Measurements from ENCODE around the gene MEAF6.
A peak's percentile ranks its signal among the peaks of the same experiment; 100 is the strongest.

Gene MEAF6

GRCh38 chr1:37485902-37486679, 28.5 kb downstream of the MEAF6 start:
- peaks cover 8% of the 10 kb centered on the region for H3K4me1 ChIP-seq (ENCODE audit: control insufficient read depth, insufficient read depth, low read length, poor library complexity, severe bottlenecking)
- H3K27me3 ChIP-seq (replicated peaks; ENCODE audit: control insufficient read depth, insufficient read depth, low read length, poor library complexity, severe bottlenecking): no peaks in the 10 kb centered on the region
- H3K27ac ChIP-seq (ENCODE audit: insufficient read depth, low read length, poor library complexity, severe bottlenecking): peak overlapping the region; percentile 36
- no peak for DNase-seq
- H3K9me3 ChIP-seq (ENCODE audit: control insufficient read depth, low read length): no peaks in the 10 kb centered on the region
- peaks cover 67% of the 10 kb centered on the region for H3K36me3 ChIP-seq (ENCODE audit: control insufficient read depth, insufficient read depth, low read length)
- H3K4me3 ChIP-seq (ENCODE audit: insufficient read depth, low read depth, low read length, poor library complexity, severe bottlenecking): no peak overlapping the region

- H3K27me3 ChIP-seq (replicated peaks; ENCODE audit: control insufficient read depth, insufficient read depth, low read length, poor library complexity, severe bottlenecking): no peaks in the 10 kb centered on the region
- H3K4me1 ChIP-seq (ENCODE audit: control insufficient read depth, insufficient read depth, low read length, poor library complexity, severe bottlenecking): peaks cover 21% of the 10 kb centered on the region
- no peak overlapping the region for H3K4me3 ChIP-seq (ENCODE audit: insufficient read depth, low read depth, low read length, poor library complexity, severe bottlenecking)
- no peak for DNase-seq
- H3K36me3 ChIP-seq (ENCODE audit: control insufficient read depth, insufficient read depth, low read length): peaks cover 65% of the 10 kb centered on the region
- no peaks in the 10 kb centered on the region for H3K9me3 ChIP-seq (ENCODE audit: control insufficient read depth, low read length)
- no peak overlapping the region for H3K27ac ChIP-seq (ENCODE audit: insufficient read depth, low read length, poor library complexity, severe bottlenecking)
Measured at GRCh38 chr1:37484325-37485051, 30.1 kb downstream of the MEAF6 start.

- DNase-seq: no peak
- Histone ChIP-seq H3K36me3 (ENCODE audit: control insufficient read depth, insufficient read depth, low read length) (peaks cover 58% of the 10 kb centered on the region), H3K27me3 (replicated peaks; ENCODE audit: control insufficient read depth, insufficient read depth, low read length, poor library complexity, severe bottlenecking) (no peaks in the 10 kb centered on the region), H3K9me3 (ENCODE audit: control insufficient read depth, low read length) (no peaks in the 10 kb centered on the region), H3K4me3 (ENCODE audit: insufficient read depth, low read depth, low read length, poor library complexity, severe bottlenecking) (no peak overlapping the region), H3K27ac (ENCODE audit: insufficient read depth, low read length, poor library complexity, severe bottlenecking) (no peak overlapping the region), H3K4me1 (ENCODE audit: control insufficient read depth, insufficient read depth, low read length, poor library complexity, severe bottlenecking) (peaks cover 27% of the 10 kb centered on the region)
Measured at GRCh38 chr1:37483785-37484184, 30.8 kb downstream of the MEAF6 start.

DNA sequence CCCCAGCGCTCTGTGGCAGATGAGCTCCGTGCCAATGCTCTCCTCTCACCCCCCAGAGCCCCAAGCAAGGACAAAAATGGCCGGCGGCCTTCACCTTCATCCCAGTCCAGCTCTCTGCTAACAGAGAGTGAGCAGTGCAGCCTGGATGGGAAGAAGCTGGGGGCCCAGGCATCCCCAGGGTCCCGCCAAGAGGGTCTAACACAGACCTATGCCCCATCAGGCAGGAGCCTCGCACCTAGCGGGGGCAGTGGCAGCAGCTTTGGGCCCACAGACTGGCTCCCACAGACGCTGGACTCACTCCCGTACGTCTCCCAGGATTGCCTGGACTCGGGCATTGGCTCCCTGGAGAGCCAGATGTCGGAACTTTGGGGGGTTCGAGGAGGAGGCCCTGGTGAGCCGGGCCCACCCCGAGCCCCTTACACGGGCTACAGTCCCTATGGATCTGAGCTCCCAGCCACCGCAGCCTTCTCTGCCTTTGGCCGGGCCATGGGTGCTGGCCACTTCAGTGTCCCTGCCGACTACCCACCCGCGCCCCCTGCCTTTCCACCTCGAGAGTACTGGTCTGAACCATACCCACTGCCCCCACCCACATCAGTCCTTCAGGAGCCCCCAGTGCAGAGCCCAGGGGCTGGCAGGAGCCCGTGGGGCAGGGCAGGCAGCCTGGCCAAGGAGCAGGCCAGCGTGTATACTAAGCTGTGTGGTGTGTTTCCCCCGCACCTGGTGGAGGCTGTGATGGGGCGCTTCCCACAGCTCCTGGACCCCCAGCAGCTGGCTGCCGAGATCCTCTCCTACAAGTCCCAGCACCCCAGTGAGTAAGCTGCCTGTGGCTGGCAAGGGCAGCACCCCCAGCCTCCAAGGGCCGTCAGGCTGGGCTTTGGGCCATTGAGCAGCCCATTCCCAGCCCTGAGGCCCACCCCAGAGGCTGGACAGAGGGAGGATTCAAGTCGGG, 31.5 kb downstream of the MEAF6 start:
- peaks cover 57% of the 10 kb centered on the region for H3K36me3 ChIP-seq (ENCODE audit: control insufficient read depth, insufficient read depth, low read length)
- no peak overlapping the region for H3K27ac ChIP-seq (ENCODE audit: insufficient read depth, low read length, poor library complexity, severe bottlenecking)

GRCh38 chr1:37482004-37482785, 32.4 kb downstream of the MEAF6 start:
- no peak for DNase-seq
- H3K36me3 ChIP-seq (ENCODE audit: control insufficient read depth, insufficient read depth, low read length): peaks cover 59% of the 10 kb centered on the region
- H3K4me3 ChIP-seq (ENCODE audit: insufficient read depth, low read depth, low read length, poor library complexity, severe bottlenecking): no peak overlapping the region
- H3K9me3 ChIP-seq (ENCODE audit: control insufficient read depth, low read length): no peaks in the 10 kb centered on the region
- no peaks in the 10 kb centered on the region for H3K27me3 ChIP-seq (replicated peaks; ENCODE audit: control insufficient read depth, insufficient read depth, low read length, poor library complexity, severe bottlenecking)
- peaks cover 40% of the 10 kb centered on the region for H3K4me1 ChIP-seq (ENCODE audit: control insufficient read depth, insufficient read depth, low read length, poor library complexity, severe bottlenecking)
- peak overlapping the region; percentile 99 for H3K27ac ChIP-seq (ENCODE audit: insufficient read depth, low read length, poor library complexity, severe bottlenecking)

More for the DNA sequence above, 31.5 kb downstream of the MEAF6 start:
- H3K4me3 ChIP-seq (ENCODE audit: insufficient read depth, low read depth, low read length, poor library complexity, severe bottlenecking): no peak overlapping the region
- DNase-seq: no peak
- no peaks in the 10 kb centered on the region for H3K27me3 ChIP-seq (replicated peaks; ENCODE audit: control insufficient read depth, insufficient read depth, low read length, poor library complexity, severe bottlenecking)
- H3K9me3 ChIP-seq (ENCODE audit: control insufficient read depth, low read length): no peaks in the 10 kb centered on the region
- peaks cover 34% of the 10 kb centered on the region for H3K4me1 ChIP-seq (ENCODE audit: control insufficient read depth, insufficient read depth, low read length, poor library complexity, severe bottlenecking)

GRCh38 chr1:37481289-37482003, 33.1 kb downstream of the MEAF6 start:
- no peak overlapping the region for H3K4me3 ChIP-seq (ENCODE audit: insufficient read depth, low read depth, low read length, poor library complexity, severe bottlenecking)
- peak overlapping the region; percentile 99 for H3K27ac ChIP-seq (ENCODE audit: insufficient read depth, low read length, poor library complexity, severe bottlenecking)
- peaks cover 34% of the 10 kb centered on the region for H3K4me1 ChIP-seq (ENCODE audit: control insufficient read depth, insufficient read depth, low read length, poor library complexity, severe bottlenecking)
- no peak for DNase-seq
- H3K36me3 ChIP-seq (ENCODE audit: control insufficient read depth, insufficient read depth, low read length): peaks cover 59% of the 10 kb centered on the region
- no peaks in the 10 kb centered on the region for H3K27me3 ChIP-seq (replicated peaks; ENCODE audit: control insufficient read depth, insufficient read depth, low read length, poor library complexity, severe bottlenecking)
- no peaks in the 10 kb centered on the region for H3K9me3 ChIP-seq (ENCODE audit: control insufficient read depth, low read length)

- H3K27ac ChIP-seq (ENCODE audit: insufficient read depth, low read length, poor library complexity, severe bottlenecking): peak overlapping the region; percentile 99
- peaks cover 34% of the 10 kb centered on the region for H3K4me1 ChIP-seq (ENCODE audit: control insufficient read depth, insufficient read depth, low read length, poor library complexity, severe bottlenecking)
- no peak for DNase-seq
- H3K4me3 ChIP-seq (ENCODE audit: insufficient read depth, low read depth, low read length, poor library complexity, severe bottlenecking): no peak overlapping the region
- H3K9me3 ChIP-seq (ENCODE audit: control insufficient read depth, low read length): no peaks in the 10 kb centered on the region
- H3K36me3 ChIP-seq (ENCODE audit: control insufficient read depth, insufficient read depth, low read length): peaks cover 63% of the 10 kb centered on the region
- H3K27me3 ChIP-seq (replicated peaks; ENCODE audit: control insufficient read depth, insufficient read depth, low read length, poor library complexity, severe bottlenecking): no peaks in the 10 kb centered on the region
Measured at GRCh38 chr1:37480581-37481288, 33.8 kb downstream of the MEAF6 start.

- Histone ChIP-seq H3K27me3 (replicated peaks; ENCODE audit: control insufficient read depth, insufficient read depth, low read length, poor library complexity, severe bottlenecking) (no peaks in the 10 kb centered on the region), H3K9me3 (ENCODE audit: control insufficient read depth, low read length) (no peaks in the 10 kb centered on the region), H3K4me1 (ENCODE audit: control insufficient read depth, insufficient read depth, low read length, poor library complexity, severe bottlenecking) (peaks cover 34% of the 10 kb centered on the region), H3K27ac (ENCODE audit: insufficient read depth, low read length, poor library complexity, severe bottlenecking) (peak overlapping the region; percentile 99), H3K4me3 (ENCODE audit: insufficient read depth, low read depth, low read length, poor library complexity, severe bottlenecking) (peak overlapping the region; percentile 98), H3K36me3 (ENCODE audit: control insufficient read depth, insufficient read depth, low read length) (peaks cover 67% of the 10 kb centered on the region)
- no peak for DNase-seq
Measured at GRCh38 chr1:37480125-37480466, 34.5 kb downstream of the MEAF6 start.

All from effector memory CD4-positive, alpha-beta T cell (primary cell).